Measurements from ENCODE around the gene ADAM30. TPM values are rescaled to one million over a fixed set of nuclear protein-coding genes. Genes with fewer than 3 reads are reported as not detected.

ADAM30 gene
- total and polyA plus RNA-seq, 2 experiments from 2014 or later, result not detected

- H3K4me2 ChIP-seq (ENCODE audit: unreplicated experiment), result no peak overlapping the region
- H3K27me3 ChIP-seq (replicated peaks; ENCODE audit: insufficient read depth), result no peaks in the 10 kb centered on the region
- H3K36me3 ChIP-seq (ENCODE audit: low read depth), result peaks cover 16% of the 10 kb centered on the region
- no peak overlapping the region for H3K4me3 ChIP-seq
- no peak overlapping the region for H3K9ac ChIP-seq
- no peaks in the 10 kb centered on the region for H3K9me3 ChIP-seq (ENCODE audit: low read depth)
- H4K20me1 ChIP-seq (ENCODE audit: insufficient read depth), result no peaks in the 10 kb centered on the region
- H3K9me2 ChIP-seq (ENCODE audit: insufficient read depth), result no peaks in the 10 kb centered on the region
- no peak overlapping the region for H3K27ac ChIP-seq
- WGBS, 2 experiments (ENCODE audit: low coverage in 1 of 2, low lambda C conversion rate in 2 of 2, missing lambda C conversion rate in 2 of 2), result 83 to 86% methylated on average over 3 of the region's 3 CpGs
- DNase-seq, result no peak
- H3F3A ChIP-seq (ENCODE audit: insufficient read depth), result no peaks in the 10 kb centered on the region; the same call in 1 of the 2 replicates
- TF ChIP-seq EZH2 (IDR thresholded peaks at IDR 0.05; ENCODE audit: insufficient read depth, poor library complexity, severe bottlenecking), result no peak
- no peak for TF ChIP-seq EZH2phosphoT487 (IDR thresholded peaks at IDR 0.05; ENCODE audit: insufficient read depth, low read depth)
- H2AFZ ChIP-seq, result no peak overlapping the region
- in situ Hi-C loops (cut with MboI), result no loop called here
- H3K4me1 ChIP-seq (ENCODE audit: insufficient read depth), result no peaks in the 10 kb centered on the region; the same call in 1 of the 2 replicates
- 0 out of 2 replicates have a peak, but pooled peaks cover 9% of the 10 kb centered on the region for H3K79me2 ChIP-seq (ENCODE audit: insufficient read depth)
Observed at GRCh38 chr1:119908661-119909060, 12.3 kb upstream of the ADAM30 start.

GRCh38 chr1:119906927-119907652, 10.8 kb upstream of the ADAM30 start:
- no peak for TF ChIP-seq EZH2phosphoT487 (IDR thresholded peaks at IDR 0.05; ENCODE audit: insufficient read depth, low read depth)
- TF ChIP-seq EZH2 (IDR thresholded peaks at IDR 0.05; ENCODE audit: insufficient read depth, poor library complexity, severe bottlenecking), result no peak
- no peak for DNase-seq
- Histone ChIP-seq H2AFZ (no peak overlapping the region), H3K79me2 (ENCODE audit: insufficient read depth) (0 out of 2 replicates have a peak, but pooled peaks cover 9% of the 10 kb centered on the region), H4K20me1 (ENCODE audit: insufficient read depth) (no peaks in the 10 kb centered on the region), H3K27ac (no peak overlapping the region), H3K4me1 (ENCODE audit: insufficient read depth) (no peaks in the 10 kb centered on the region; the same call in 1 of the 2 replicates), H3F3A (ENCODE audit: insufficient read depth) (no peaks in the 10 kb centered on the region; the same call in 1 of the 2 replicates), H3K9me2 (ENCODE audit: insufficient read depth) (no peaks in the 10 kb centered on the region), H3K4me3 (no peak overlapping the region), H3K9me3 (ENCODE audit: low read depth) (no peaks in the 10 kb centered on the region), H3K4me2 (ENCODE audit: unreplicated experiment) (no peak overlapping the region), H3K9ac (no peak overlapping the region), H3K36me3 (ENCODE audit: low read depth) (peaks cover 5% of the 10 kb centered on the region), H3K27me3 (replicated peaks; ENCODE audit: insufficient read depth) (no peaks in the 10 kb centered on the region)
- WGBS, 2 experiments (ENCODE audit: low coverage in 1 of 2, low lambda C conversion rate in 2 of 2, missing lambda C conversion rate in 2 of 2), result 94 to 99% methylated on average over 4 of the region's 4 CpGs
- in situ Hi-C loops (cut with MboI), result no loop called here

GRCh38 chr1:119903443-119903835, 7.1 kb upstream of the ADAM30 start:
- H3K9me2 ChIP-seq (ENCODE audit: insufficient read depth), result no peaks in the 10 kb centered on the region
- no peaks in the 10 kb centered on the region for H3K27me3 ChIP-seq (replicated peaks; ENCODE audit: insufficient read depth)
- no peak overlapping the region for H3K4me2 ChIP-seq (ENCODE audit: unreplicated experiment)
- in situ Hi-C loops (cut with MboI), result no loop called here
- TF ChIP-seq EZH2 (IDR thresholded peaks at IDR 0.05; ENCODE audit: insufficient read depth, poor library complexity, severe bottlenecking) (no peak), EZH2phosphoT487 (IDR thresholded peaks at IDR 0.05; ENCODE audit: insufficient read depth, low read depth) (no peak)
- no peak overlapping the region for H2AFZ ChIP-seq
- H3K9me3 ChIP-seq (ENCODE audit: low read depth), result no peaks in the 10 kb centered on the region
- no peaks in the 10 kb centered on the region; the same call in 1 of the 2 replicates for H3K4me1 ChIP-seq (ENCODE audit: insufficient read depth)
- no peaks in the 10 kb centered on the region for H3K79me2 ChIP-seq (ENCODE audit: insufficient read depth)
- no peak overlapping the region for H3K9ac ChIP-seq
- no peaks in the 10 kb centered on the region for H3K36me3 ChIP-seq (ENCODE audit: low read depth)
- no peak overlapping the region for H3K27ac ChIP-seq
- no peaks in the 10 kb centered on the region; the same call in 1 of the 2 replicates for H3F3A ChIP-seq (ENCODE audit: insufficient read depth)
- peak; percentile 10 for DNase-seq
- H4K20me1 ChIP-seq (ENCODE audit: insufficient read depth), result no peaks in the 10 kb centered on the region
- H3K4me3 ChIP-seq, result no peak overlapping the region

GRCh38 chr1:119902775-119903442, 6.6 kb upstream of the ADAM30 start:
- H3K4me2 ChIP-seq (ENCODE audit: unreplicated experiment), result no peak overlapping the region
- no peak overlapping the region for H2AFZ ChIP-seq
- H3K27me3 ChIP-seq (replicated peaks; ENCODE audit: insufficient read depth), result no peaks in the 10 kb centered on the region
- no peaks in the 10 kb centered on the region for H3K9me2 ChIP-seq (ENCODE audit: insufficient read depth)
- no peaks in the 10 kb centered on the region for H3K36me3 ChIP-seq (ENCODE audit: low read depth)
- 96 to 100% methylated on average over 4 of the region's 4 CpGs for WGBS, 2 experiments (ENCODE audit: low coverage in 1 of 2, low lambda C conversion rate in 2 of 2, missing lambda C conversion rate in 2 of 2)
- in situ Hi-C loops (cut with MboI), result no loop called here
- no peaks in the 10 kb centered on the region; the same call in 1 of the 2 replicates for H3F3A ChIP-seq (ENCODE audit: insufficient read depth)
- no peaks in the 10 kb centered on the region for H4K20me1 ChIP-seq (ENCODE audit: insufficient read depth)
- H3K4me3 ChIP-seq, result no peak overlapping the region
- H3K9me3 ChIP-seq (ENCODE audit: low read depth), result no peaks in the 10 kb centered on the region
- no peaks in the 10 kb centered on the region; the same call in 1 of the 2 replicates for H3K4me1 ChIP-seq (ENCODE audit: insufficient read depth)
- H3K79me2 ChIP-seq (ENCODE audit: insufficient read depth), result no peaks in the 10 kb centered on the region
- no peak overlapping the region for H3K27ac ChIP-seq
- TF ChIP-seq EZH2phosphoT487 (IDR thresholded peaks at IDR 0.05; ENCODE audit: insufficient read depth, low read depth) (no peak), EZH2 (IDR thresholded peaks at IDR 0.05; ENCODE audit: insufficient read depth, poor library complexity, severe bottlenecking) (no peak)
- H3K9ac ChIP-seq, result no peak overlapping the region
- no peak for DNase-seq

All from GM23248 (cell line).